GM18502 (cell line): Measurements from ENCODE around the gene ALOX15B.
"Not testable (repeated sequence)": the region's sequence is repeated elsewhere in the genome, so short reads cannot be mapped to it uniquely, and the experiment has no call there.

Experiments
- ATAC-seq: cut with Tn5 transposase; IDR thresholded peaks from one replicate; pipeline ENCODE4 v1.9.1; 2021; ENCODE audit warnings: mild to moderate bottlenecking; ENCODE audit not compliant: unreplicated experiment, poor library complexity

The ALOX15B gene

GRCh38 chr17:8077939-8078338 lies 39.1 kb downstream of the ALOX15B start:
- ATAC-seq, result not testable (repeated sequence)

GRCh38 chr17:8079291-8080207 lies 40.7 kb downstream of the ALOX15B start:
- ATAC-seq, result no peak

GRCh38 chr17:8080208-8080798 lies 41.4 kb downstream of the ALOX15B start:
- no peak for ATAC-seq

- ATAC-seq, result no peak
These were observed 42.0 kb downstream of the ALOX15B start for GRCh38 chr17:8080799-8081219.

GRCh38 chr17:8081876-8082275 lies 43.0 kb downstream of the ALOX15B start:
- no peak for ATAC-seq

GRCh38 chr17:8082292-8082691 lies 43.4 kb downstream of the ALOX15B start:
- no peak for ATAC-seq

- ATAC-seq, result no peak
These were observed 45.4 kb downstream of the ALOX15B start for GRCh38 chr17:8084250-8084649.

GRCh38 chr17:8087075-8087951 lies 48.5 kb downstream of the ALOX15B start, which contains the start of gene ALOX12B:
Gene ALOX12B (minus strand): TSS chr17:8087716. CDS start chr17:8087442, 274 bp downstream.
- ATAC-seq, result no peak

- ATAC-seq, result no peak
These were observed 49.0 kb downstream of the ALOX15B start for GRCh38 chr17:8087952-8088230.

- no peak for ATAC-seq
These were observed 50.9 kb downstream of the ALOX15B start for GRCh38 chr17:8089728-8090127.

GRCh38 chr17:8091033-8091687 lies 52.3 kb downstream of the ALOX15B start:
- no peak for ATAC-seq

GRCh38 chr17:8095361-8095760 lies 56.5 kb downstream of the ALOX15B start:
- ATAC-seq, result no peak

- no peak for ATAC-seq
These were observed 57.7 kb downstream of the ALOX15B start for GRCh38 chr17:8096541-8096940.
